NCI-H128 (cell line): ENCODE measurements around the gene TNFRSF17.
"Not testable (repeated sequence)": the region's sequence is repeated elsewhere in the genome, so short reads cannot be mapped to it uniquely, and the experiment has no call there.

ENCODE experiments used
- DNase-seq: peaks from one replicate; lab custom pipeline; 2025; ENCODE audit not compliant: unreplicated experiment; lab: John Stamatoyannopoulos, UW

TNFRSF17 gene

GRCh38 chr16:11968577-11968976, 3.6 kb downstream of the TNFRSF17 start:
- DNase-seq: no peak

GRCh38 chr16:11970292-11970691, 5.3 kb downstream of the TNFRSF17 start:
- not testable (repeated sequence) for DNase-seq

GRCh38 chr16:11972128-11972527, 7.1 kb downstream of the TNFRSF17 start:
- DNase-seq: no peak

- no peak for DNase-seq
Measured at GRCh38 chr16:11973070-11973469, 8.1 kb downstream of the TNFRSF17 start.

GRCh38 chr16:11976850-11977375, 11.9 kb downstream of the TNFRSF17 start:
- DNase-seq: no peak

GRCh38 chr16:11977376-11978041, 12.5 kb downstream of the TNFRSF17 start:
- no peak for DNase-seq

- DNase-seq: no peak
Measured at GRCh38 chr16:11978080-11978479, 13.1 kb downstream of the TNFRSF17 start.

GRCh38 chr16:11979013-11979672, 14.1 kb downstream of the TNFRSF17 start:
- DNase-seq: no peak

- DNase-seq: no peak
Measured at GRCh38 chr16:11980136-11980844, 15.3 kb downstream of the TNFRSF17 start.

- no peak for DNase-seq
Measured at GRCh38 chr16:11985250-11985649, 20.2 kb downstream of the TNFRSF17 start.

GRCh38 chr16:11986521-11987057, 21.6 kb downstream of the TNFRSF17 start:
- no peak for DNase-seq

GRCh38 chr16:11988258-11988978, 23.4 kb downstream of the TNFRSF17 start:
- DNase-seq: no peak

- no peak for DNase-seq
Measured at GRCh38 chr16:11990702-11991390, 25.8 kb downstream of the TNFRSF17 start.

- no peak for DNase-seq
Measured at GRCh38 chr16:11992008-11992584, 27.1 kb downstream of the TNFRSF17 start.

GRCh38 chr16:11992586-11993524, 27.8 kb downstream of the TNFRSF17 start:
- DNase-seq: no peak

GRCh38 chr16:11994143-11995119, 29.4 kb downstream of the TNFRSF17 start:
- DNase-seq: no peak

- DNase-seq: no peak
Measured at GRCh38 chr16:11996433-11997330, 31.7 kb downstream of the TNFRSF17 start.
